HT1080 (cell line): Measurements from ENCODE around the gene TWNK. TPM values are rescaled to one million over a fixed set of nuclear protein-coding genes. Genes with fewer than 3 reads are reported as not detected.

ENCODE experiments used
- DNase-seq: peaks from one replicate; pipeline ENCODE4 v3.0.0-alpha.2; 2015; ENCODE audit warnings: low read depth
- total RNA-seq: library from RNA; depleted of rRNA; stranded (reverse); fragments of >200 nt; shearing (Covaris generic); gene quantifications from 2 replicates; pipeline ENCODE4 v1.2.3, GENCODE V29; 2014

TWNK gene
- total RNA-seq, 1 experiment from 2014 or later, result 35.9 TPM

DNA sequence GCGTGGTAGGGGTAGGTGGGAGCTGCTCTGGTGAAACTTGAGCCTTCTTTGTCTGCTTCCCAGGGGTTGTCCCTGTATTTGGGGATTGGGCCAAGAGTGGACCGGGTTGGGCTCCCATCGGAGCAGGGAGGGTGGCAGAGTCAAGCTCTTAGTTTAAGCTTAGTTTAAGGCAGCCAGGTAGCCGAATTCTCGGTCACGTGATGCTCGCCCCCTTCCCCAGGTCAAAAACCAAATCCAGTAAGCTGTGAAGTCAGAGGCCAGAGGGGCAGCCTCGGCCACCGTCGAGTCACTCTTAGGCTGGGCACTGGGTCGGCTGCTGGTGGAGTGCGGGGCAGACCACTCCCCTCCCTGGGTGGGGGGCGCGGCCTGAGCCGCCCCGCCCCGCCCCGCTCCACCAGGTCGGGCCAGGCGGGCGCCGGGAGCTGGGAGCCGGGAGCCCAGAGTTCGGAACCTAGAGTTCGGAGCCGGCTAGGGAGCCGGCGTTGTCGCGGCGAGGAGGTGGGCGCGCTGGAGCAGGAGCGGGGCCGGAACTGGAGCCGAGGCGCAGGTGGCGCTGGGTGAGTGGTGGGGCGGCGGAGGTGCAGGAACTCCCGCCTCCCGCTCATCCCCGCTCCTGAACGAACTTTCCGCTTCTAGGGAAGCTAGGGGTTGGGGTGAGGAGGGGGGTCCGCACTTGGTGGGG is 9.5 kb downstream of the TWNK start:
- peak; percentile 28 for DNase-seq

GRCh38 chr10:100997360-100998182 is 10.2 kb downstream of the TWNK start:
- DNase-seq, result peak; percentile 77

DNA sequence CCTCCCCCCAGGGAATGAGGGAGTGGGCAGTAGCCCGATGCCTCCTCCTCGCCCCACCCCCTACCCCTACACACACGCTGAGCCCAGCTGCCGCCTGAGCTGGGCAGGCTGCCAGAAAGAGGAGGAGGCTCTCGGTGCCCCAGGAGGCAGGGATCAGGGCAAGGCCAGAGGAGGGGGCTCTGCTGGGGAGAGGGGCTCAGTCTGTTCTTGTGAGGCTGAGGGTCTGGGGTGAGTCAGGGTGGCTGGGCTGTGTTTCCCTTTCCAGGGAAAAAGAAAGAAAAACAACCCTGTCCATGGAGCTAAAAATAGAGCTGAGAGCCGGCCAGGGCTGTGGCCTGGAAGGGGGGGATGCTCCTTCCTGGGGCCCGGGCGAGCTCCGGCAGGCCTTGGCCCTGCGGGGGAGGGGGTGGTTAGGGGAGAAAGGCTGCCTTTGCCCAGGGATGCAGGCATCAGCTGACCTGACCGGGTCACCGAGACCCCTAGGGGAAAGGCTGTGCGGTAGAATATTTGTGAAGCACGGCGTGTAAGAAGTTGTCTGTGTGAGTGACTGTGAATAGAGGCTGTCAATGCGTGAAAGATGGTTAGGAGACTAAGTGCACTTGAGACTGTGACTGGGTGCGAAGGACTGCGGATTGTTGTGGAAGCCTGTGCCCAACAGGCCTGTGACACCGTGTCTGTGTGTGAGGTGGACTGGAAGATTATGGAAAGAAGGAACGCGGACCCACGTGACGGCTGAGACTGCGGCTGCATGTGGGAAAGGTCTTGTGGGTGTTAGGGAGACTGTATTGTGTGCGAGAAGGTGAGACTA is 11.0 kb downstream of the TWNK start:
- DNase-seq, result peak; percentile 79

DNA sequence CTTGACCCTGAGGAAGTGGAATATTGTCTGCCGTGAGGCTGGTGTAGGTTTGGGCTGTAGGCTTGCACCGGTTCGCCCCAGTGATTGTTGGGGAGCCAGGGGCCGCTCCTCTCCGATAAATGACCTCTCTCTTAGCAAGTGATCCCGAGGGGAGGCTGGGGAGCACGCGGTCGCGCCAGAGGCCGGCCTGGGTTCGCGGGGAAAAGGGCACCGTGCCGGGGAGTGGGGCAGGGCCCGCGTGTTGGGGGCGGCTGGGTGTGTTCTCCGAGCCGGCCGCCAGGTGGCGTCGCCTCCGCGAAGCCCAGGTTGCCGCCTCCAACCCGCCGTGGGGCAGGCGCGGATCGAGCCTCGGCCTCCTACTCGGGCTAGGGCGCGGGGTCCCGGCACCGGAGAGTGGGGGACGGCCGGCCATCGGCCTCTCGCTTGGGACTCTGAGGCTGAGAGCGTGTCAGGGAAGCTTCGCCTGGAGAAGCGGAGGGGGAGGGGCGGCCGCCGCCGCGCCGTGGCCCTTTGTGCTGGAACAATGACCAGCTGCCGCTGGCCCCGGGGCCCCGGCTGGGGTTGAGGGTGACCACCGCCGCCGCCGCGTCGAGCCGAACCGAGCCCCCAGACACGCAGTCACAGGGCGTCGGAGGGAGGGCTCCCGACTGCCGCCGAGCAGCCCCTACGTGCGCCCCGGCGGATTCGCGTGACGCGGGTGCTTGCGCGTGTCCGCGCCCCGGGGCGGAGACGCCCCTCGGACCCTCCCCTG is 11.8 kb downstream of the TWNK start:
- peak; percentile 66 for DNase-seq

GRCh38 chr10:100999742-101000126 is 12.4 kb downstream of the TWNK start, which contains the start of gene LZTS2:
Gene LZTS2 (plus strand): TSS chr10:100999808. CDS start chr10:101002539, 2,731 bp downstream.
- DNase-seq, result no peak

- peak; percentile 24 for DNase-seq
These were observed 13.0 kb downstream of the TWNK start for GRCh38 chr10:101000127-101000914.

DNA sequence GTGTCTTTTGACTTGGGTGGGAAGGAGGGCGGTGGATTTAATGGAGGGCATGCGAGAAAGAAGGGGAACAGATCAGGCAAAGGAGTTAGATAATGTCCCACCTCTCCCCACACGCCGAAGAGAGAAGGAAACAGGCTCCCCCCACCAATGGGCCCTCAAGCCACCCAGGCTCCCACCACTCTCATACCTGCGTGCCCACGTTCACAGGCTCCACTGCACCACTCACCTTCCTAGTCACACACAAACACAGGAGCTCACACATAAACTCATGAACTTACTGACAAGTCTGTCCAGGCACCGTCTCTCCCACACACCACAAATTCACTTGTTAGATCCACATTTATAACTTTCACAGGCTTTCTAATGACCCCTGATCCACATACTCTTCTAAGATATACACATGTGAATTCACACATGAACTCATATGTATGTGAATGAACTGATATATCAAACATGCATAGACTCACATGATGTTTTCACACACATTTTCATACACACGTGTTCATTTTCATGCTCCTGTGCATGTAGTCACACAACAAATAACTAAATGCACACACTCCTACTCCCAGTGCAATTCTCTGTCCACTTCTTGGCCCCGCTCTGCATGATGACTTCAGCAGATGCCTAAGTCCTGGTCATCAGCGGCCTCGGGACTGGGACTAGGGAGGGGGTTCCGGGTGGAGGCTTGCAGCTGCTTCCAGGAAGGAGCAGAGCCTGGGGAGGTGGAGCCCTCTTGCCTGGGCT is 13.7 kb downstream of the TWNK start:
- peak; percentile 69 for DNase-seq

DNA sequence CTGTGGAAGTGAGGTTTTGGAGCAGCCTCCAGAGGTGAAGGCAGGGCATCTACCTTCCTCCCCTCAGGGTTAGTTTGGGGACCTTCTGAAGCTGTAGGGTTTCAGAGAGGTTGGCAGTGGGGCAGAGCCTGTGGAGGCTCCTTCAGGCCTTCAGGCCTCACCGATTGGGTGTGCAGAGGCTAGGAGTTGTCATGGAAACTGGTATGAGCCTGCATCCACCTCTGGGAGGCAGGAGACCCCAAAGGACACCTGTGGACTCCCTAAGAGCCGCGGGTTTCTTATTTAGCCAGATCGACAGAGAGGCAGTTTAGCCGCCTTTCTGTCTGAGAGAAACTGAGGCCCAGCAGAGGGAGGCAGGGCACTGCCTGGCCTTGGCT is 14.3 kb downstream of the TWNK start:
- DNase-seq, result no peak

- no peak for DNase-seq
These were observed 15.1 kb downstream of the TWNK start for GRCh38 chr10:101002456-101002855.

- DNase-seq, result no peak
These were observed 16.4 kb downstream of the TWNK start for GRCh38 chr10:101003639-101004206.

DNA sequence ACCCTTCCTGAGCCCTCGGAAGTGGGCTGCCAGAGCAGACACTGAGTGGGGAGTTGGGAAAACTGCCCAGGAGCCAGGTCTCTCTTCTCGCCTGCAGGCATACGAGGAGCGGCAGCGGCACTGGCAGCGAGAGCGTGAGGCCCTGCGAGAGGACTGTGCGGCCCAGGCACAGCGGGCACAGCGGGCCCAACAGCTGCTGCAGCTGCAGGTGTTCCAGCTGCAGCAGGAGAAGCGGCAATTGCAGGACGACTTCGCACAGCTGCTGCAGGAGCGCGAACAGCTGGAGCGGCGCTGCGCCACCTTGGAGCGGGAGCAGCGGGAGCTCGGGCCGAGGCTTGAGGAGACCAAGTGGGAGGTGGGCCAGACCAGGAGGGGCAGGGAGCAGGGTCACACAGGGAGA is 18.0 kb downstream of the TWNK start:
- no peak for DNase-seq

DNA sequence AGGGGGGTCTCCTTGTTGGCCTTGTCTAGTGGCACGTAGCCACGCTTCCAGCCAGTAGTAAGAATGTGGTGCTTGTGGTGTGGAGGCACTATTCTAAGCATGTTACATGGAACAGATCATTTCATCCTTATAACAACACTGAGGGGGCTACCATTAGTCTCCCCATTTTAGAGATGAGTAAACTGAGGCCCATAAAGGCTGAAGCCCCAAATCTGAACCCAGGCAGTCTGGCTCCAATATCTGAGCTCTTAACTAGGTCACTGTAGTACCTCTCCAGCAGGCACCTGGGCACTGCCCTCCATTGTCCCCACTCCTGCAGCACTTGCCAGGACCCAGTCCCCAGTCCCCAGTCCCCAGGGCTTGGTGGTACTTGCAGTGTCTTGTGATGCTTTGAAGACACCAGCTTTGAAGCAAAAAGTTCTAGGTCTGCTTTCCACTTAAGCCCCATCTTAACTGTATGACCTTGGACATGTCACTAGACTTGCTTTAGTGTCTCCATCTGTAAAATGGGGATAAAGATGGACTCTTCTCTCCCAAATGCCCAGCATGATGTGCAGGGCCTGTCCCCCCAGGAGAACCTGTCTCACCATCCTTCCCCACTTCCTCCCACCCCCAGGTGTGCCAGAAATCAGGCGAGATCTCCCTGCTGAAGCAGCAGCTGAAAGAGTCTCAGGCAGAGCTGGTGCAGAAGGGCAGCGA is 18.7 kb downstream of the TWNK start:
- no peak for DNase-seq

GRCh38 chr10:101006593-101007098 is 19.3 kb downstream of the TWNK start:
- no peak for DNase-seq

- DNase-seq, result no peak
These were observed 19.9 kb downstream of the TWNK start for GRCh38 chr10:101007099-101007711.

DNA sequence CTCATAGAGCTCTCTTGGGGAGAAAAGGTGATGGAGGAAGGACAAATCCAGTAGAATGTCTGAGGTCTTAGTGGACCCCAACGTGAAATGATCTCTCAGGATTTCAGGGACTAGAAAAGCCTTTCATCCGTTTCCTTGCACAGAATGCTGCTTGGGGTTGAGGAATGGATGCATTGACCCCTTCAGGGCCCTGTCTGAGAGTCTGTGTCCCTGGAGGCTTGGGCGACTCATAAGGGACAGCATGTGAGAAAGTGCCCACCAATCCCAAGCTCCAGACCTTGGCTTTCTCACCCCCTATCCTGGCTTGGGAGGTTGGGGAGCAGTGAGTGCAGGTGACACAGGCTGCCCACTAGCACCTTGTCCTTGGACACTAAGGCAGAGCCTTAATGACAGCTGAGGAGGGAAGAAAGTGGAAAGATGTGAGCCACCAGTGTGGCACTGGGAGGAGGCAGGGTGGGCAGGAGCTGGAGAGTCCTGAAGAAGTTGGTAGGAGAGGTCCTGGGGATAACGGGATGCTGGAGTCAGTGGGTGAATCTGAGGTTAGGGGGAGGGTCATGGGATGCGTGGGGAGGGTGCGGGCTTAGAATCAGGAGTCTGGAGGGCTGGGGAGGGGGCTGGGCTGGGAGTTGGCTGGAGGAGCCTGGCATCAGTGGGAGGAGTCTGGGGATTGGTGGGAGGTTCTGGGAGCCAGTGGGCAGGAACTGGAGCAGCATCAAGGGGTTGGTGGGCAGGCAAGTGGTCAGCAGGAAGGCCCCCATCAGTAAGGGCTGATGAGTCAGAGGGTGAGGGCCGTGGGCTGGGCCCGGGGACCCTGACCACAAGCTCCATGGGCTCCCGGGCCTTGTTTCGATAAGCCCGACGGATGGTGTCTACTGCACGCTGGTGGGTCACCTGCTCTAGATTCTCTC is 20.8 kb downstream of the TWNK start:
- no peak for DNase-seq

DNA sequence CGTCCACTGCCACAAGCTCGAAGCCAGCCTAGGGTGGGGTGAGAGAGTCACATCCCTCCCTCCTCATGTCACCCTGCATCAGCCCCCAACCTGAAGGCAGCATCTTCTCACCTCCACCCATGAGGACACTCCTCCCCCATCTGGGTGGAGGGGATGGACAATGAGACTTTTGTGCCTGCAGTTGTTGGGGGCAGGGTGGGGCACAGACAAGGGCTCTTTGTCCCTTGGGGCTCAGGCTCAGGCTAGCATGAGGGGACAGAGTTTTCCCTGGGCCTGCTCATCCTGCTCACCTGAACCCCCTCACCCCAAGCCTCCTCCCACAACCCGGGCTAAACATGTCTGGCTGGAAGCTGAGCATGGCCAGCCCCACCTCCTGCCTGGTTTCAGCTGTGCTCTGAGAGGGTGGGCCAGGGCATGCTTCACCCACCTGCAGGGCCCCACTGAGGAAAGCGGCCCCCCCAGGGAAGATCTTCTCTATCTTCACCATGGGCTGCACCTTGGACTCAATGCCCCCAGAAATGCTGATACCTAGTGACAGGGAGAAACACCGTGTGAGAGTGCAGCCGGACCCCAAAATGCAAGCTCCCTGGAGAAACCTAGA is 21.6 kb downstream of the TWNK start:
- DNase-seq, result no peak

DNA sequence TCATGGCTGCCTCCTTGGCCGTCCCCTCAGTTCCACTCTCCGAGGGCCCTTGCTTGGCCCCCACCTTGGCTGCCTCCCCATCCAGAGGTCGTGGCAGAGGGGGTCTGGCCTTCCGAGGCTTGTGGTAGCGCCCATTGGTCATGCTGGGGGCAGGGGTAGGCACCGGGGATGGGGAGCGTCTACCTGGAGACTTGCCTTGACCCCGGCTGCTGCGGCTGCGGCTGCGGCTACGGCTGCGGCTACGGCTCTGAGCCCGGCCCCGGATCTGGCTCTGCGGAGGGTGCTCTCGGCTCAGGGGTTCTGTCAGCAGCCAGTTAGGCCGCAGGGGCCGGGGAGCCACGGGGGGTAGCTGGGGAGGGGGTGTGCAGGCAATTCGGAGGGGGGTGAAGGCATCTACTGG is 23.0 kb downstream of the TWNK start:
- no peak for DNase-seq
